Keratinocyte (primary cell): Measurements from ENCODE around the gene HOXC11. TPM values are rescaled to one million over a fixed set of nuclear protein-coding genes. Genes with fewer than 3 reads are reported as not detected.

Experiments
- DNase-seq: peaks from one replicate; pipeline ENCODE4 v3.0.0-alpha.2; 2011; ENCODE audit warnings: low read depth, missing footprints, low spot score
- FAIRE-seq: peaks from 2 replicates; lab custom pipeline; 2011; peaks lifted over from hg19 to GRCh38; lab: Jason Lieb, UNC
- H2AFZ ChIP-seq: 2 replicates; pipeline ENCODE4 v1.6.0; 2012; ENCODE audit warnings: low read length, control low read depth, inconsistent platforms; ENCODE audit not compliant: control insufficient read depth
- H3K27ac ChIP-seq: 2 replicates; pipeline ENCODE4 v1.5.1; 2011; ENCODE audit warnings: low read length; ENCODE audit not compliant: control insufficient read depth, insufficient read depth
- H3K27me3 ChIP-seq: 3 replicates; pipeline ENCODE4 v1.6.0; 2011; ENCODE audit warnings: low read length; ENCODE audit not compliant: control insufficient read depth, insufficient read depth; ENCODE audit errors: extremely low read depth
- H3K36me3 ChIP-seq, 2 experiments: 2 replicates in 1 of 2; 3 replicates in 1 of 2; pipeline ENCODE4 v1.5.1; 2011; ENCODE audit warnings: low read length in 2 of 2, mild to moderate bottlenecking in 1 of 2; ENCODE audit not compliant: control insufficient read depth in 2 of 2, insufficient read depth in 2 of 2; ENCODE audit errors: extremely low read depth in 1 of 2
- H3K4me1 ChIP-seq: 3 replicates; pipeline ENCODE4 v1.5.1; 2011; ENCODE audit warnings: low read length; ENCODE audit not compliant: control insufficient read depth, insufficient read depth; ENCODE audit errors: extremely low read depth
- H3K4me2 ChIP-seq: 3 replicates; pipeline ENCODE4 v1.6.0; 2011; ENCODE audit warnings: low read depth, low read length; ENCODE audit not compliant: control insufficient read depth, insufficient read depth; ENCODE audit errors: extremely low read depth
- H3K4me3 ChIP-seq, 3 experiments: fragments of 200-600 bp in 1 of 3; sonication (generic) in 1 of 3; 2 replicates in 2 of 3; 3 replicates in 1 of 3; pipeline ENCODE4 v1.5.1; 2011 to 2016; ENCODE audit warnings: low read length in 3 of 3, mild to moderate bottlenecking in 3 of 3, control low read depth in 2 of 3, inconsistent platforms in 1 of 3, low read depth in 1 of 3, mixed read lengths in 1 of 3, mixed run types in 1 of 3, moderate library complexity in 1 of 3; ENCODE audit not compliant: control insufficient read depth in 2 of 3, insufficient read depth in 2 of 3; ENCODE audit errors: extremely low read depth in 1 of 3
- H3K79me2 ChIP-seq: 2 replicates; pipeline ENCODE4 v1.6.0; 2012; ENCODE audit warnings: low read length; ENCODE audit not compliant: control insufficient read depth, insufficient read depth
- H3K9ac ChIP-seq: 3 replicates; pipeline ENCODE4 v1.6.0; 2011; ENCODE audit warnings: low read length; ENCODE audit not compliant: control insufficient read depth, insufficient read depth; ENCODE audit errors: extremely low read depth
- H3K9me1 ChIP-seq: 3 replicates; pipeline ENCODE4 v1.6.0; 2011; ENCODE audit warnings: low read length; ENCODE audit not compliant: control insufficient read depth, insufficient read depth; ENCODE audit errors: extremely low read depth
- H3K9me3 ChIP-seq: 2 replicates; pipeline ENCODE4 v1.5.1; 2012; ENCODE audit warnings: low read depth, low read length; ENCODE audit not compliant: control insufficient read depth
- H4K20me1 ChIP-seq: 3 replicates; pipeline ENCODE4 v1.6.0; 2011; ENCODE audit warnings: low read length; ENCODE audit not compliant: control insufficient read depth, insufficient read depth; ENCODE audit errors: extremely low read depth
- CTCF ChIP-seq, 3 experiments: IDR thresholded peaks in 1 of 3; conservative IDR thresholded peaks in 1 of 3; optimal IDR thresholded peaks in 1 of 3; 2 replicates in 2 of 3; 3 replicates in 1 of 3; pipeline versions ENCODE3 to v1.5.1; 2011; ENCODE audit warnings: low read length in 3 of 3, mild to moderate bottlenecking in 3 of 3, moderate library complexity in 2 of 3, control low read depth in 1 of 3, inconsistent platforms in 1 of 3; ENCODE audit not compliant: insufficient read depth in 2 of 3; ENCODE audit errors: extremely low read depth in 1 of 3
- EZH2 ChIP-seq: IDR thresholded peaks from one replicate; pipeline ENCODE4 v1.6.1; 2012; ENCODE audit warnings: inconsistent platforms, mild to moderate bottlenecking, low read length, moderate library complexity
- dilution Hi-C: fragments of 300-500 bp; cut with MboI; formaldehyde crosslinking; loops from one replicate; pipeline ENCODE4 v1.7.0; 2020; ENCODE audit warnings: low sequenced_read_pairs; ENCODE audit not compliant: extremely low pct_ligation_motif_present
- polyA plus RNA-seq, 5 experiments: library from polyadenylated mRNA; depleted of rRNA in 3 of 5; stranded (reverse) in 3 of 5; stranded (forward) in 1 of 5; unstranded in 1 of 5; fragments of >200 nt; gene quantifications; 1 replicate in 1 of 5; 2 replicates in 3 of 5; 3 replicates in 1 of 5; pipeline versions ENCODE4 v1.2.1 to v1.2.3, GENCODE V29; 2011 to 2012; ENCODE audit warnings: missing spikeins in 2 of 5, low read depth in 1 of 5, low replicate concordance in 1 of 5

The HOXC11 gene
- polyA plus RNA-seq, 1 donor (not counting 4 experiments of a cell fraction or from before 2014, with no cell fraction given) = 1.6 TPM

- dilution Hi-C loops = no loop called here
- Histone ChIP-seq H3K9me3 (no peaks in the 10 kb centered on the region), H4K20me1 (no peaks in the 10 kb centered on the region), H3K9me1 (no peaks in the 10 kb centered on the region), H3K27me3 (peaks cover 5% of the 10 kb centered on the region), H2AFZ (no peak overlapping the region), H3K4me3 (no peak overlapping the region), H3K4me2 (no peak overlapping the region), H3K9ac (no peak overlapping the region), H3K79me2 (peaks cover 16% of the 10 kb centered on the region), H3K36me3 (no peaks in the 10 kb centered on the region), H3K27ac (no peak overlapping the region), H3K4me1 (peaks cover 14% of the 10 kb centered on the region)
- FAIRE-seq (no peak), DNase-seq (no peak)
- TF ChIP-seq EZH2 = no peak
- no peak for TF ChIP-seq CTCF (optimal IDR thresholded peaks at IDR 0.05 in 1 of 3, IDR thresholded peaks at IDR 0.05 in 1 of 3, conservative IDR thresholded peaks at IDR 0.05 in 1 of 3; ENCODE audit: extremely low read depth in 1 of 3, insufficient read depth in 2 of 3, low read length in 3 of 3)
Observed at GRCh38 chr12:53970451-53970850, 2.5 kb upstream of the HOXC11 start.

GRCh38 chr12:53971129-53971528 lies 1.8 kb upstream of the HOXC11 start:
- DNase-seq = no peak
- H3K4me1 ChIP-seq = peaks cover 19% of the 10 kb centered on the region
- H3K27ac ChIP-seq = no peak overlapping the region
- no peaks in the 10 kb centered on the region for H3K9me1 ChIP-seq
- H4K20me1 ChIP-seq = no peaks in the 10 kb centered on the region
- H3K9ac ChIP-seq = no peak overlapping the region
- H3K36me3 ChIP-seq = no peaks in the 10 kb centered on the region
- H3K9me3 ChIP-seq = no peaks in the 10 kb centered on the region
- TF ChIP-seq CTCF (optimal IDR thresholded peaks at IDR 0.05 in 1 of 3, IDR thresholded peaks at IDR 0.05 in 1 of 3, conservative IDR thresholded peaks at IDR 0.05 in 1 of 3; ENCODE audit: extremely low read depth in 1 of 3, insufficient read depth in 2 of 3, low read length in 3 of 3) (no peak), EZH2 (no peak)
- dilution Hi-C loops = no loop called here
- H2AFZ ChIP-seq = no peak overlapping the region
- H3K4me3 ChIP-seq = no peak overlapping the region
- no peak overlapping the region for H3K4me2 ChIP-seq
- FAIRE-seq = no peak
- peaks cover 20% of the 10 kb centered on the region for H3K79me2 ChIP-seq
- peaks cover 5% of the 10 kb centered on the region for H3K27me3 ChIP-seq
